ENCODE results near the gene P4HB.

DNA sequence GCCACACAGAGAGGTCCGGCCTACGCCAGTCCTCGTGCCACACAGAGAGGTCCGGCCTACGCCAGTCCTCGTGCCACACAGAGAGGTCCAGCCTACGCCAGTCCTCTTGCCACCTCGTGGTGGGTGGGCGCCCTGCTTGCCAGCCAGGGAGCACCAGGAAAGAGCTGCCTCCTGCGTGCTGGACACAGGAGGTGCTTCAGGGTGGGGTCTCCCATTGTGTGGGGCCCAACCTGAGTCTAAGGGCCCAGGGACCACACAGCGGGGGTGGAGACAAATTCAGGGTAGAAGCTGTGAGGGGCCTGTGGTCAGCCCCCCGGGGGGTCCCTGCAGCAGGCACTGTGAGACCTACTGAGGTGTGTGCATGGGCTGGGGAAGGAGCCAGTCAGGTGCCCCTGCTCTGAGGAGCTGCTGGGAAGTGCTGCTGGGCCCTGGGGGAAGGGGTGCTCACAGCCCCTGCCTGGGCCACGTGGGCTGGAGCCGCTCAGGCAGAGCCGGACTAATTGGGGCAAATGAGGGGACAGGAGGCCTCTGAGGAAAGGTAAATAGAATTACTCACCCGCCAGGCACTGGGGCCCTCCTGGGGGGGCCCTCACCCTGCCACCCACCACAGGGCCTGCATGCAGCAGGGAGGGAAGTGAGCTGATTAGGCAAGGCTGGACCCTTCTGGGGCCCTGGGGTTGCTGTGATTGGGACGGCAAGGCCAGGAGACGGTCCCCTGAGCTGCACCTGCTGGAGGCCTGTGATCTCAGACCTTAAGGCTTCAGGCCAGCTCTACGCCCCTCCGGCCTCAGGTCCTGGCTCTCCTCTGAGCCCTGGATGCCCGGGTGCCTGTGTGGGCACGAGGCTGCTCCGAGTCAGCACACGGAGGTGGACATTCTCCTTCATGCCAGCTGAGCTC lies 45.3 kb downstream of the P4HB start:
- TF ChIP-seq EZH2 (IDR thresholded peaks at IDR 0.05; ENCODE audit: low read length, missing control alignments) = no peak
- TF ChIP-seq, protein P1, sequence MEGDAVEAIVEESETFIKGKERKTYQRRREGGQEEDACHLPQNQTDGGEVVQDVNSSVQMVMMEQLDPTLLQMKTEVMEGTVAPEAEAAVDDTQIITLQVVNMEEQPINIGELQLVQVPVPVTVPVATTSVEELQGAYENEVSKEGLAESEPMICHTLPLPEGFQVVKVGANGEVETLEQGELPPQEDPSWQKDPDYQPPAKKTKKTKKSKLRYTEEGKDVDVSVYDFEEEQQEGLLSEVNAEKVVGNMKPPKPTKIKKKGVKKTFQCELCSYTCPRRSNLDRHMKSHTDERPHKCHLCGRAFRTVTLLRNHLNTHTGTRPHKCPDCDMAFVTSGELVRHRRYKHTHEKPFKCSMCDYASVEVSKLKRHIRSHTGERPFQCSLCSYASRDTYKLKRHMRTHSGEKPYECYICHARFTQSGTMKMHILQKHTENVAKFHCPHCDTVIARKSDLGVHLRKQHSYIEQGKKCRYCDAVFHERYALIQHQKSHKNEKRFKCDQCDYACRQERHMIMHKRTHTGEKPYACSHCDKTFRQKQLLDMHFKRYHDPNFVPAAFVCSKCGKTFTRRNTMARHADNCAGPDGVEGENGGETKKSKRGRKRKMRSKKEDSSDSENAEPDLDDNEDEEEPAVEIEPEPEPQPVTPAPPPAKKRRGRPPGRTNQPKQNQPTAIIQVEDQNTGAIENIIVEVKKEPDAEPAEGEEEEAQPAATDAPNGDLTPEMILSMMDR (conservative IDR thresholded peaks at IDR 0.05 in 1 of 2, IDR thresholded peaks at IDR 0.05 in 1 of 2; ENCODE audit: low read depth in 1 of 2, low read length in 2 of 2) = no peak
